GM12878 (cell line): ENCODE results near the gene NUTM1. TPM values are rescaled to one million over a fixed set of nuclear protein-coding genes. Genes with fewer than 3 reads are reported as not detected.
A peak's percentile ranks its signal among the peaks of the same experiment; 100 is the strongest.

Experiments used
- ATAC-seq: fragments of 200-7000 bp; cut with Tn5 transposase; 3 replicates; pipeline ENCODE4 v1.9.1; 2020; ENCODE audit warnings: mild to moderate bottlenecking, moderate library complexity
- BruUV-seq: library from RNA; stranded (reverse); fragments of 400-500 nt; replicated peaks from 2 replicates; lab custom pipeline; 2021; lab: Mats Ljungman, UMichigan
- CTCF ChIA-PET: fragments of 300-600 bp; sonication (Branson Sonifier 250); formaldehyde crosslinking; extraction: SDS; loops from one replicate; lab custom pipeline; 2021; ENCODE audit warnings: inconsistent platforms; lab: Yijun Ruan, JAX
- POLR2A ChIA-PET: fragments of 350-600 bp; formaldehyde crosslinking; extraction: SDS; loops from one replicate; lab custom pipeline; 2021; ENCODE audit warnings: inconsistent platforms; lab: Charles Lee
- RAD21 ChIA-PET: fragments of 300-600 bp; sonication (Branson Sonifier 250); formaldehyde crosslinking; loops from one replicate; lab custom pipeline; 2023; ENCODE audit warnings: antibody characterized with exemption; ENCODE audit not compliant: unreplicated experiment; lab: Charles Lee
- SMC1A ChIA-PET: fragments of 300-600 bp; sonication (Branson Sonifier 250); formaldehyde crosslinking; loops from one replicate; lab custom pipeline; 2023; ENCODE audit not compliant: unreplicated experiment, uncharacterized antibody; lab: Charles Lee
- DNase-seq: peaks from one replicate; pipeline ENCODE4 v3.0.0-alpha.2; 2011; ENCODE audit warnings: low read depth, low spot score
- FAIRE-seq: peaks from 3 replicates; lab custom pipeline; 2011; peaks lifted over from hg19 to GRCh38; lab: Jason Lieb, UNC
- H2AFZ ChIP-seq: 2 replicates; pipeline ENCODE4 v1.6.0; 2011; ENCODE audit warnings: low read depth, low read length, control low read depth; ENCODE audit not compliant: control insufficient read depth
- H3K27ac ChIP-seq: 2 replicates; pipeline ENCODE4 v1.5.1; 2011; ENCODE audit warnings: control low read depth; ENCODE audit not compliant: control insufficient read depth, insufficient read depth
- H3K27me3 ChIP-seq, 2 experiments: replicated peaks in 1 of 2; 2 replicates each; pipeline versions ENCODE4 v1.6.0 to v1.6.1; 2011; ENCODE audit warnings: low read length in 1 of 2; ENCODE audit not compliant: control insufficient read depth in 2 of 2, insufficient read depth in 2 of 2
- H3K36me3 ChIP-seq, 2 experiments: 2 replicates each; pipeline ENCODE4 v1.5.1; 2011; ENCODE audit warnings: low read length in 1 of 2; ENCODE audit not compliant: control insufficient read depth in 2 of 2, insufficient read depth in 2 of 2
- H3K4me1 ChIP-seq: 2 replicates; pipeline ENCODE4 v1.6.1; 2011; ENCODE audit warnings: mild to moderate bottlenecking, low read length, moderate library complexity, mixed read lengths; ENCODE audit not compliant: control insufficient read depth, insufficient read depth
- H3K4me2 ChIP-seq: 2 replicates; pipeline ENCODE4 v1.6.0; 2011; ENCODE audit warnings: control low read depth; ENCODE audit not compliant: control insufficient read depth, insufficient read depth
- H3K4me3 ChIP-seq: fragments of 200-600 bp; sonication (generic); 2 replicates; pipeline ENCODE4 v1.5.1; 2016
- H3K79me2 ChIP-seq: 2 replicates; pipeline ENCODE4 v1.6.0; 2011; ENCODE audit warnings: low read length; ENCODE audit not compliant: control insufficient read depth, insufficient read depth
- H3K9ac ChIP-seq: 2 replicates; pipeline ENCODE4 v1.8.0; 2011; ENCODE audit warnings: low read length, control low read depth, mixed read lengths; ENCODE audit not compliant: control insufficient read depth, insufficient read depth
- H3K9me3 ChIP-seq: replicated peaks from 3 replicates; pipeline ENCODE4 v1.5.1; 2011; ENCODE audit warnings: mild to moderate bottlenecking, low read length; ENCODE audit not compliant: control insufficient read depth, insufficient read depth
- H4K20me1 ChIP-seq: 2 replicates; pipeline ENCODE4 v1.6.0; 2011; ENCODE audit not compliant: control insufficient read depth, insufficient read depth
- CEBPB ChIP-seq, 2 experiments: fragments of 150-350 bp in 1 of 2; IDR thresholded peaks; 2 replicates each; pipeline ENCODE4 v1.6.1; 2012 to 2014; ENCODE audit warnings: low read depth in 2 of 2, low read length in 2 of 2, borderline replicate concordance in 1 of 2, inconsistent platforms in 1 of 2
- FOXK2 ChIP-seq: fragments of 450-650 bp; IDR thresholded peaks from 2 replicates; pipeline ENCODE4 v1.6.1; 2017; ENCODE audit warnings: mild to moderate bottlenecking, moderate library complexity
- NFXL1 ChIP-seq: fragments of 450-650 bp; IDR thresholded peaks from 2 replicates; pipeline ENCODE4 v1.6.1; 2017; ENCODE audit warnings: antibody characterized with exemption, mild to moderate bottlenecking, borderline replicate concordance
- PAX8 ChIP-seq: fragments of 450-650 bp; IDR thresholded peaks from 2 replicates; pipeline ENCODE4 v1.6.1; 2017; ENCODE audit warnings: mild to moderate bottlenecking, moderate library complexity
- SMAD1 ChIP-seq: fragments of 450-650 bp; IDR thresholded peaks from 2 replicates; pipeline ENCODE4 v1.6.1; 2018; ENCODE audit warnings: mild to moderate bottlenecking, low read depth; ENCODE audit not compliant: partially characterized antibody
- STAT1 ChIP-seq: fragments of 450-650 bp; conservative IDR thresholded peaks from 2 replicates; pipeline ENCODE4 v1.6.1; 2014; ENCODE audit warnings: antibody characterized with exemption, mild to moderate bottlenecking
- WGBS: methylation state at CpG from one replicate; pipeline ENCODE4 v1.1.6; 2016; ENCODE audit warnings: low lambda C conversion rate; ENCODE audit not compliant: insufficient replicate concordance, insufficient coverage; ENCODE audit errors: missing lambda C conversion rate; 5-methylcytosine and 5-hydroxymethylcytosine counted together
- in situ Hi-C: fragments of 300-500 bp; cut with MboI; formaldehyde crosslinking; loops from 9 replicates; pipeline ENCODE4 v1.14.3; 2018; ENCODE audit warnings: mixed read lengths
- intact Hi-C: fragments of 100-400 bp; cut with micrococcal nuclease; formaldehyde crosslinking; loops from one replicate; pipeline ENCODE4 v1.14.2; 2022; ENCODE audit not compliant: unreplicated experiment
- polyA plus RNA-seq, 11 experiments: library from polyadenylated mRNA; depleted of rRNA in 4 of 11; unstranded in 6 of 11; stranded (reverse) in 5 of 11; fragments of >200 nt; fragmentation: Nextera tagmentation in 4 of 11; fragmentation: Illumina TruSeq in 1 of 11; extraction: Ambion mirVana in 4 of 11; extraction: Trizol in 1 of 11; gene quantifications; 1 replicate in 1 of 11; 2 replicates in 10 of 11; pipeline versions ENCODE4 v1.2.1 to v1.2.3, GENCODE V29; 2011 to 2016; ENCODE audit warnings: inconsistent platforms in 2 of 11, missing spikeins in 2 of 11, low read depth in 1 of 11
- total RNA-seq, 4 experiments: library from RNA; depleted of rRNA in 3 of 4; stranded (reverse); fragments of >200 nt in 3 of 4; fragmentation: Illumina TruSeq in 1 of 4; extraction: Trizol in 1 of 4; gene quantifications; 2 replicates each; pipeline versions ENCODE4 v1.2.1 to v1.2.3, GENCODE V29; 2013 to 2021

Gene NUTM1
- total and polyA plus RNA-seq, 10 of the 15 experiments (the other 5 are each of a cell fraction or from before 2014, with no cell fraction given): under 0.01 to 0.05 TPM; not detected in 8

GRCh38 chr15:34334672-34335071, 8.4 kb upstream of the NUTM1 start:
- Histone ChIP-seq H3K4me2 (peak overlapping the region; percentile 100), H3K79me2 (peaks cover 78% of the 10 kb centered on the region)
- intact Hi-C loops: loop anchor here (5.0 kb wide), 1 partner anchor 92 kb away; no protein-coding TSS in a partner anchor
- no peak for FAIRE-seq
- POLR2A ChIA-PET: interaction anchor here (1.0 to 4.4 kb wide), 4 partner anchors 10 to 33 kb away, joined by 3 to 26 read pairs (median 14); partner anchors contain the start of gene LPCAT4
- peak; percentile 38 for TF ChIP-seq SMAD1
- no peak for TF ChIP-seq PAX8
- TF ChIP-seq NFXL1: no peak
- TF ChIP-seq STAT1: no peak
- TF ChIP-seq FOXK2: no peak
- no peak for TF ChIP-seq CEBPB (IDR thresholded peaks at IDR 0.05; ENCODE audit: borderline replicate concordance in 1 of 2, low read depth in 2 of 2, low read length in 2 of 2)
- TF ChIP-seq, all 136 proteins: peak for 1
- BruUV-seq: TSS peak; percentile 88
- in situ Hi-C loops: no loop called here
- no peak for DNase-seq
- Histone ChIP-seq H3K9me3 (no peaks in the 10 kb centered on the region), H3K36me3 (peaks cover 0 to 5% of the 10 kb centered on the region in 2 experiments; a peak in 1 of 4 replicates), H4K20me1 (no peaks in the 10 kb centered on the region), H3K27me3 (no peaks in the 10 kb centered on the region), H2AFZ (no peak overlapping the region), H3K9ac (peak overlapping the region; percentile 89), H3K4me1 (peaks cover 15% of the 10 kb centered on the region), H3K27ac (peak overlapping the region; percentile 94), H3K4me3 (peak overlapping the region; percentile 72)
- RAD21 ChIA-PET: interaction anchor here (0.9 to 4.9 kb wide), 5 partner anchors 9 to 249 kb away, joined by 4 to 32 read pairs (median 6); partner anchors contain the start of genes GOLGA8B and LPCAT4
- 2% methylated on average over 4 of the region's 4 CpGs for WGBS
- CTCF ChIA-PET: interaction anchor here (0.7 to 2.2 kb wide), 4 partner anchors 8 to 586 kb away, joined by 3 to 15 read pairs (median 5); partner anchors contain the start of genes NOP10 and NUTM1
- SMC1A ChIA-PET: interaction anchor here (0.7 to 7.9 kb wide), 6 partner anchors 8 to 129 kb away, joined by 3 to 89 read pairs (median 6); no protein-coding TSS in a partner anchor
- ATAC-seq: no peak
